Ovary (tissue), 3 donors: Measurements from ENCODE around the gene CCL1.

Experiments used
- CTCF ChIP-seq, 3 donors: fragments of 450-650 bp in 2 of 3; fragments of 200-600 bp in 1 of 3; IDR thresholded peaks; one replicate each; pipeline versions ENCODE4 v1.5.1 to v1.8.0; 2016 to 2022; ENCODE audit warnings: antibody characterized with exemption in 3 of 3, mild to moderate bottlenecking in 1 of 3
- EP300 ChIP-seq: sonication (generic); formaldehyde crosslinking; IDR thresholded peaks from one replicate; pipeline ENCODE4 v1.6.1; 2017; ENCODE audit warnings: antibody characterized with exemption
- donor health status: DM: no; HTN: no; CAD: no.

DNA sequence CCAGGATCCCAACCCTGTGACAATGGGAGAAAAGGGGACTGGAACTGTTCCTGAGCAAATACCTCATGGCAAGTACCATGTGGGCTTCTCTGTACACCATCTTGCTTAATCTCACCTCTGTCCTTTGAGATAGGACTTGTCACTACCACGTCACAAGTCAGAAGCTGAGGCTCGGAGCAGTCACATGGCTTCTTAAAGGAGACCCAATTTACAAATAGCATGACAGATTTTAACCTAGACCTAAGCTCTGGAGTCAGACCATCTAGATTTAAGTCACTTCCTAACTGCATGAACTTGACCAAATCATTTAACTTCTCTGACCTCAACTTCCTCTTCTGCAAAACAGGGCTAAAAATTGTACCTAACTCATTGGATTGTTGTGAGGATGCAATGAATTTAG is 36.0 kb upstream of the CCL1 start:
- no peak for TF ChIP-seq CTCF (IDR thresholded peaks at IDR 0.05)
- TF ChIP-seq EP300, result no peak
